Caco-2 (cell line): ENCODE data around the gene KRAS. TPM values are rescaled to one million over a fixed set of nuclear protein-coding genes. Genes with fewer than 3 reads are reported as not detected.

Experiments
- BruUV-seq: library from RNA; stranded (reverse); fragments of 400-500 nt; replicated peaks from 2 replicates; lab custom pipeline; 2021; lab: Mats Ljungman, UMichigan
- CTCF ChIA-PET: fragments of 300-600 bp; sonication (Branson Sonifier 250); formaldehyde crosslinking; loops from one replicate; lab custom pipeline; 2022; ENCODE audit warnings: antibody characterized with exemption; lab: Charles Lee
- POLR2A ChIA-PET: fragments of 300-600 bp; sonication (Branson Sonifier 250); formaldehyde crosslinking; loops from one replicate; lab custom pipeline; 2022; ENCODE audit warnings: antibody characterized with exemption; lab: Charles Lee
- DNase-seq, 2 experiments: peaks; one replicate each; pipeline versions ENCODE4 v3.0.0 to v3.0.0-alpha.2; 2020 to 2022
- H3K27me3 ChIP-seq: replicated peaks from 2 replicates; pipeline ENCODE4 v1.6.0; 2011; ENCODE audit warnings: low read length; ENCODE audit not compliant: control insufficient read depth, insufficient read depth
- H3K36me3 ChIP-seq: 2 replicates; pipeline ENCODE4 v1.5.1; 2011; ENCODE audit warnings: low read length; ENCODE audit not compliant: control insufficient read depth, insufficient read depth
- H3K4me1 ChIP-seq: fragments of 250-450 bp; sonication (Bioruptor Pico); 2 replicates; pipeline ENCODE4 v1.5.1; 2020; ENCODE audit warnings: mild to moderate bottlenecking
- H3K4me3 ChIP-seq: 2 replicates; pipeline ENCODE4 v1.5.1; 2011; ENCODE audit warnings: low read depth, mild to moderate bottlenecking, control low read depth, low read length
- H3K9me3 ChIP-seq: fragments of 250-450 bp; sonication (Bioruptor Pico); 2 replicates; pipeline ENCODE4 v1.5.1; 2020; ENCODE audit warnings: mild to moderate bottlenecking, moderate library complexity
- H3K27ac Mint-ChIP-seq: one replicate; pipeline ENCODE4 v1.8.0; 2022; ENCODE audit warnings: mixed read lengths; ENCODE audit not compliant: unreplicated experiment
- H3K27me3 Mint-ChIP-seq: one replicate; pipeline ENCODE4 v1.8.0; 2022; ENCODE audit warnings: mixed read lengths; ENCODE audit not compliant: insufficient read depth, unreplicated experiment
- H3K36me3 Mint-ChIP-seq: one replicate; pipeline ENCODE4 v1.8.0; 2022; ENCODE audit warnings: mild to moderate bottlenecking, mixed read lengths; ENCODE audit not compliant: insufficient read depth, unreplicated experiment
- H3K4me1 Mint-ChIP-seq: one replicate; pipeline ENCODE4 v1.8.0; 2022; ENCODE audit warnings: low read depth, mixed read lengths; ENCODE audit not compliant: unreplicated experiment
- H3K4me3 Mint-ChIP-seq: one replicate; pipeline ENCODE4 v1.8.0; 2022; ENCODE audit warnings: mild to moderate bottlenecking, moderate library complexity, mixed read lengths; ENCODE audit not compliant: unreplicated experiment
- H3K9me3 Mint-ChIP-seq: one replicate; pipeline ENCODE4 v1.8.0; 2022; ENCODE audit warnings: mixed read lengths; ENCODE audit not compliant: unreplicated experiment
- intact Hi-C: fragments of 100-400 bp; cut with micrococcal nuclease; formaldehyde crosslinking; loops from one replicate; pipeline ENCODE4 v1.10.0; 2022; ENCODE audit not compliant: unreplicated experiment
- total RNA-seq: library from RNA; stranded (reverse); gene quantifications from 2 replicates; pipeline ENCODE4 v1.2.3, GENCODE V29; 2022
- TF ChIP-seq, protein P1 (sequence below), 2 experiments: fragments of 200-600 bp in 1 of 2; IDR thresholded peaks; 1 replicate in 1 of 2; 2 replicates in 1 of 2; pipeline versions ENCODE4 v1.5.1 to v1.8.0; 2011 to 2022; ENCODE audit warnings: antibody characterized with exemption in 1 of 2, control low read depth in 1 of 2, inconsistent platforms in 1 of 2, low read depth in 1 of 2, low read length in 1 of 2, mild to moderate bottlenecking in 1 of 2, moderate library complexity in 1 of 2; ENCODE audit not compliant: insufficient read depth in 1 of 2, severe bottlenecking in 1 of 2, unreplicated experiment in 1 of 2

The KRAS gene
- total RNA-seq, 1 experiment from 2014 or later, result 179 TPM

DNA sequence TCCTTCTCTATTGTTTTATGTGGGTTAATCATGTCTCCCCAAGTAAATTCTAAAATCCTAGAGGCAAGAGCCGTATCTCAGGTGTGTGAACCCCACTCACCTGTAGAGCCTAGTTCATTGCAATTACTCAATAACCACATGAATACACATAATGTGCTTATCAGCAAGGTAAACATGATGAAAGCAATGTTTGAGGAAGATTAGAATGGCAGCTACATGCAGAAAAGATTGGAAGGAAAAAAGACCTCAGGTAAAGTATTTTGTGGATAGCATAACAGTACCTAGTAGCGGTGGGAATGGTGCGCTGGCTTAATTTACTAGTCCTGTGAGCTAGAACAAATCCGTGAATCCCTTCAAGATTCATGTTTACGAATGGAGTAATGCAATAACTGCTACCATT is 5.3 kb upstream of the KRAS start:
- Mint-ChIP-seq H3K27ac (peak overlapping the region; percentile 79), H3K4me3 (peak overlapping the region; percentile 65), H3K9me3 (peaks cover 38% of the 10 kb centered on the region), H3K27me3 (no peaks in the 10 kb centered on the region), H3K4me1 (peaks cover 69% of the 10 kb centered on the region), H3K36me3 (peaks cover 44% of the 10 kb centered on the region)
- intact Hi-C loops, result loop anchor here (1.0 to 2.0 kb wide), 3 partner anchors 21 to 128 kb away; no protein-coding TSS in a partner anchor
- CTCF ChIA-PET, result interaction anchor here (1.1 to 1.8 kb wide), 4 partner anchors 15 to 132 kb away, joined by 3 to 7 read pairs (median 5); no protein-coding TSS in a partner anchor
- no TSS peak for BruUV-seq
- Histone ChIP-seq H3K27me3 (no peaks in the 10 kb centered on the region), H3K4me1 (peaks cover 66% of the 10 kb centered on the region), H3K4me3 (no peak overlapping the region), H3K9me3 (peaks cover 29% of the 10 kb centered on the region), H3K36me3 (no peaks in the 10 kb centered on the region; the same call in 1 of the 2 replicates)
- TF ChIP-seq, protein P1, sequence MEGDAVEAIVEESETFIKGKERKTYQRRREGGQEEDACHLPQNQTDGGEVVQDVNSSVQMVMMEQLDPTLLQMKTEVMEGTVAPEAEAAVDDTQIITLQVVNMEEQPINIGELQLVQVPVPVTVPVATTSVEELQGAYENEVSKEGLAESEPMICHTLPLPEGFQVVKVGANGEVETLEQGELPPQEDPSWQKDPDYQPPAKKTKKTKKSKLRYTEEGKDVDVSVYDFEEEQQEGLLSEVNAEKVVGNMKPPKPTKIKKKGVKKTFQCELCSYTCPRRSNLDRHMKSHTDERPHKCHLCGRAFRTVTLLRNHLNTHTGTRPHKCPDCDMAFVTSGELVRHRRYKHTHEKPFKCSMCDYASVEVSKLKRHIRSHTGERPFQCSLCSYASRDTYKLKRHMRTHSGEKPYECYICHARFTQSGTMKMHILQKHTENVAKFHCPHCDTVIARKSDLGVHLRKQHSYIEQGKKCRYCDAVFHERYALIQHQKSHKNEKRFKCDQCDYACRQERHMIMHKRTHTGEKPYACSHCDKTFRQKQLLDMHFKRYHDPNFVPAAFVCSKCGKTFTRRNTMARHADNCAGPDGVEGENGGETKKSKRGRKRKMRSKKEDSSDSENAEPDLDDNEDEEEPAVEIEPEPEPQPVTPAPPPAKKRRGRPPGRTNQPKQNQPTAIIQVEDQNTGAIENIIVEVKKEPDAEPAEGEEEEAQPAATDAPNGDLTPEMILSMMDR (IDR thresholded peaks at IDR 0.05; ENCODE audit: insufficient read depth in 1 of 2, low read depth in 1 of 2, low read length in 1 of 2, severe bottlenecking in 1 of 2, unreplicated experiment in 1 of 2), result peak in 1 of 2 experiments; percentile 3
- peak; percentile 60 to 73 for DNase-seq
- POLR2A ChIA-PET, result interaction anchor here (0.5 to 1.5 kb wide), 3 partner anchors 92 to 379 kb away, joined by 3 to 6 read pairs (median 4); no protein-coding TSS in a partner anchor

DNA sequence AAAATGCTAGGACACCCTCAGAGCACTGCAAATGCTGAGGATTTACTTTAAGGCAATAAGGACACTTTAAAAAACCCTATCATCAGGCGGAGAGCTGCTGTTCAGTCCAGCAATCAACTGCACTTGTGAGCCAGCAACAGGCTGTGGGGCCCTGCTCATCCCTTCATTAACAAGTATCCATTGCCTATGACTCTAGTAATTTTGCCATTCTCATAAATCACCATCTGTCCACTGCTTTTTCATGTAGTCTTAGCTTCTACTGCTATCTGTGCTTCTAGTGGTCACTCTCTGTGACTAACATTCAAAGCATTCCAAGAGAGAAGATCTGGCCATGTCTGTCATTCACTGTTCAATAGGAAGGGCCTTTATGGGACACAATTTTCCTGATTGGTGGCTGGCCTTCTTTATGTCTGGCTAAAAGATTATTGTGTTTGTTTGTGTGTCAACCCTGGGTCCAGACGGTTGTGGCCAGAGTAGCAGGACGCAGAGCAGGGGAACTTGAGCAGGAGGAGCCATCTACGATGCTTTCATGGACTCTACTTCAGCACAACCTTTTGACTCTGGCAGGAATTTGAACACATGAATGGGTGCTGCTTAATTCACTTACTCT is 3.6 kb upstream of the KRAS start:
- no TSS peak for BruUV-seq
- TF ChIP-seq, protein P1 (IDR thresholded peaks at IDR 0.05; ENCODE audit: insufficient read depth in 1 of 2, low read depth in 1 of 2, low read length in 1 of 2, severe bottlenecking in 1 of 2, unreplicated experiment in 1 of 2), result no peak
- CTCF ChIA-PET, result interaction anchor here (1.4 to 1.8 kb wide), 2 partner anchors 13 to 133 kb away, joined by 5 to 7 read pairs; no protein-coding TSS in a partner anchor
- Histone ChIP-seq H3K27me3 (no peaks in the 10 kb centered on the region), H3K4me3 (no peak overlapping the region), H3K4me1 (peaks cover 66% of the 10 kb centered on the region), H3K9me3 (peaks cover 29% of the 10 kb centered on the region), H3K36me3 (no peaks in the 10 kb centered on the region)
- DNase-seq, result peak in 1 of 2 experiments; percentile 45
- POLR2A ChIA-PET, result interaction anchor here (1.5 to 2.2 kb wide), 2 partner anchors 130 kb away, joined by 6 to 9 read pairs; no protein-coding TSS in a partner anchor
- intact Hi-C loops, result no loop called here
- Mint-ChIP-seq H3K4me3 (peak overlapping the region; percentile 34), H3K9me3 (peaks cover 25% of the 10 kb centered on the region), H3K36me3 (peaks cover 47% of the 10 kb centered on the region), H3K27me3 (no peaks in the 10 kb centered on the region), H3K27ac (peak overlapping the region; percentile 79), H3K4me1 (peaks cover 67% of the 10 kb centered on the region)

DNA sequence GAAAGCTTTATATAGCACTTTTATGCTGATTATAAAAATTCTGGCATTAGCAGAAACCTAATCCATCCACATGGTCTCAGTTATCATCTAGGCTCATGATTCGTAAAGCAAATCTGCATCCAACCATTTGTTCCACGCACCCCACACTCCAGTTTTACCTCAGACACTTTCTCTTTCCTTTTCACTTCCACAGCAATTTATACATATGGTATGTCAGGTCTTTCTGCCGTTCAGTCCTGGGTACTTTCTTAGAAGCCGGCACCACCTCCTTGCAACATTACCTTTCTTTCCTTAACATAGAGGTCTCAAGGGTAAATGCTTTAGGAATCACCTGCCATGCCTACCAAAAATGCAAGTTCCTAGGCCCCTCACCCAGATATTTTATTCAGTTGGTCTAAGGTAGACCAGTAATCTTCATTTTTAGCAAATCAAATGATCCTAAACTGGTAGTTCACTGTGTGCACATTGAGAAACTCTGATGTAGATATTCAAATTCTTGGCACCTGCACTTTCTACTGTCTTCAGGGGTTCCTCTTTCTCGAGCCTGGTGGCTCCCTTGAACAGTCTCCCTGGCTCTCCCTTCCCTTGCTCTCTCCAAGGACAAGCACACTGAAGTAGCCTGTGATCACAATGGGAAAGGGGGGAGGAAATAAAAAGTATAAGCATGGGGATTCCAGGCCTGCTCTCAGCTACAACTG is 2.8 kb upstream of the KRAS start:
- H3K36me3 ChIP-seq, result no peaks in the 10 kb centered on the region
- CTCF ChIA-PET, result no interaction called here
- no peaks in the 10 kb centered on the region for H3K27me3 ChIP-seq
- peak overlapping the region; percentile 79 for H3K27ac Mint-ChIP-seq
- peak overlapping the region; percentile 98 for H3K4me3 Mint-ChIP-seq
- no TSS peak for BruUV-seq
- H3K4me1 Mint-ChIP-seq, result peaks cover 69% of the 10 kb centered on the region
- TF ChIP-seq, protein P1 (IDR thresholded peaks at IDR 0.05; ENCODE audit: insufficient read depth in 1 of 2, low read depth in 1 of 2, low read length in 1 of 2, severe bottlenecking in 1 of 2, unreplicated experiment in 1 of 2), result no peak
- DNase-seq, result no peak
- no peaks in the 10 kb centered on the region for H3K27me3 Mint-ChIP-seq
- H3K4me3 ChIP-seq, result no peak overlapping the region
- H3K9me3 ChIP-seq, result peaks cover 29% of the 10 kb centered on the region
- H3K9me3 Mint-ChIP-seq, result peaks cover 25% of the 10 kb centered on the region
- intact Hi-C loops, result no loop called here
- POLR2A ChIA-PET, result interaction anchor here (2.2 kb wide), 1 partner anchor 131 kb away, joined by 9 read pairs; no protein-coding TSS in a partner anchor
- H3K36me3 Mint-ChIP-seq, result peaks cover 53% of the 10 kb centered on the region
- H3K4me1 ChIP-seq, result peaks cover 66% of the 10 kb centered on the region
